ENCODE data around the gene ABCD1. TPM values are rescaled to one million over a fixed set of nuclear protein-coding genes. Genes with fewer than 3 reads are reported as not detected.

ABCD1 gene
- total and polyA plus RNA-seq, 2 experiments from 2014 or later: 10.5 to 14.2 TPM

- Histone ChIP-seq H4K20me1 (ENCODE audit: insufficient read depth, poor library complexity, severe bottlenecking) (no peaks in the 10 kb centered on the region), H3K36me3 (replicated peaks; ENCODE audit: insufficient read depth, low read depth) (no peaks in the 10 kb centered on the region), H3K9me2 (replicated peaks; ENCODE audit: insufficient read depth) (no peaks in the 10 kb centered on the region), H3K27ac (no peak overlapping the region), H3K4me3 (no peak overlapping the region), H3K27me3 (no peaks in the 10 kb centered on the region), H2AFZ (no peak overlapping the region), H3K4me2 (no peak overlapping the region), H3K79me2 (no peaks in the 10 kb centered on the region), H3K9me3 (ENCODE audit: low read depth) (no peaks in the 10 kb centered on the region), H3K4me1 (ENCODE audit: insufficient read depth) (no peaks in the 10 kb centered on the region)
- WGBS (ENCODE audit: low lambda C conversion rate, missing lambda C conversion rate): 89% methylated on average over 16 of the region's 17 CpGs
- no peak for TF ChIP-seq EZH2 (IDR thresholded peaks at IDR 0.05; ENCODE audit: borderline replicate concordance)
- no peak for TF ChIP-seq EZH2phosphoT487 (IDR thresholded peaks at IDR 0.05; ENCODE audit: low read depth, severe bottlenecking, unreplicated experiment)
- no peak for DNase-seq (ENCODE audit: low spot score)
Observed at GRCh38 chrX:153778181-153778580, 53.5 kb downstream of the ABCD1 start.

- Histone ChIP-seq H3K9me3 (ENCODE audit: low read depth) (no peaks in the 10 kb centered on the region), H2AFZ (no peak overlapping the region), H3K79me2 (no peaks in the 10 kb centered on the region), H3K9me2 (replicated peaks; ENCODE audit: insufficient read depth) (no peaks in the 10 kb centered on the region), H3K36me3 (replicated peaks; ENCODE audit: insufficient read depth, low read depth) (no peaks in the 10 kb centered on the region), H3K4me3 (no peak overlapping the region), H3K27ac (no peak overlapping the region), H3K27me3 (no peaks in the 10 kb centered on the region), H3K4me1 (ENCODE audit: insufficient read depth) (no peaks in the 10 kb centered on the region), H3K4me2 (no peak overlapping the region), H4K20me1 (ENCODE audit: insufficient read depth, poor library complexity, severe bottlenecking) (no peaks in the 10 kb centered on the region)
- WGBS (ENCODE audit: low lambda C conversion rate, missing lambda C conversion rate): 92% methylated on average over 12 of the region's 16 CpGs
- TF ChIP-seq EZH2phosphoT487 (IDR thresholded peaks at IDR 0.05; ENCODE audit: low read depth, severe bottlenecking, unreplicated experiment): no peak
- no peak for TF ChIP-seq EZH2 (IDR thresholded peaks at IDR 0.05; ENCODE audit: borderline replicate concordance)
- TF ChIP-seq CTCF (IDR thresholded peaks at IDR 0.05; ENCODE audit: poor library complexity): no peak
- DNase-seq (ENCODE audit: low spot score): no peak
Observed at GRCh38 chrX:153778684-153779101, 54.0 kb downstream of the ABCD1 start.

GRCh38 chrX:153779891-153780677 is 55.4 kb downstream of the ABCD1 start:
- no peaks in the 10 kb centered on the region for H4K20me1 ChIP-seq (ENCODE audit: insufficient read depth, poor library complexity, severe bottlenecking)
- H3K9me3 ChIP-seq (ENCODE audit: low read depth): no peaks in the 10 kb centered on the region
- 91% methylated on average over 18 of the region's 18 CpGs for WGBS (ENCODE audit: low lambda C conversion rate, missing lambda C conversion rate)
- no peak for DNase-seq (ENCODE audit: low spot score)
- no peaks in the 10 kb centered on the region for H3K4me1 ChIP-seq (ENCODE audit: insufficient read depth)
- H3K4me2 ChIP-seq: no peak overlapping the region
- H2AFZ ChIP-seq: no peak overlapping the region
- no peak overlapping the region for H3K4me3 ChIP-seq
- no peaks in the 10 kb centered on the region for H3K79me2 ChIP-seq
- H3K27ac ChIP-seq: no peak overlapping the region
- H3K27me3 ChIP-seq: no peaks in the 10 kb centered on the region
- H3K36me3 ChIP-seq (replicated peaks; ENCODE audit: insufficient read depth, low read depth): no peaks in the 10 kb centered on the region
- H3K9me2 ChIP-seq (replicated peaks; ENCODE audit: insufficient read depth): no peaks in the 10 kb centered on the region
- TF ChIP-seq EZH2phosphoT487 (IDR thresholded peaks at IDR 0.05; ENCODE audit: low read depth, severe bottlenecking, unreplicated experiment) (no peak), CTCF (IDR thresholded peaks at IDR 0.05; ENCODE audit: poor library complexity) (no peak), EZH2 (IDR thresholded peaks at IDR 0.05; ENCODE audit: borderline replicate concordance) (no peak)

GRCh38 chrX:153780678-153781427 is 56.2 kb downstream of the ABCD1 start, which contains the start of gene SRPK3:
Gene SRPK3 (plus strand): TSS chrX:153781041. CDS start chrX:153781087, 46 bp downstream.
- H3K27me3 ChIP-seq: no peaks in the 10 kb centered on the region
- no peak within 1 kb of the TSS for H3K4me2 ChIP-seq
- H4K20me1 ChIP-seq (ENCODE audit: insufficient read depth, poor library complexity, severe bottlenecking): no peaks in the 10 kb centered on the region
- 91% methylated on average over 24 of the region's 52 CpGs for WGBS (ENCODE audit: low lambda C conversion rate, missing lambda C conversion rate)
- no peaks in the 10 kb centered on the region for H3K9me2 ChIP-seq (replicated peaks; ENCODE audit: insufficient read depth)
- no peak within 1 kb of the TSS for H3K27ac ChIP-seq
- TF ChIP-seq EZH2 (IDR thresholded peaks at IDR 0.05; ENCODE audit: borderline replicate concordance) (no peak), EZH2phosphoT487 (IDR thresholded peaks at IDR 0.05; ENCODE audit: low read depth, severe bottlenecking, unreplicated experiment) (no peak), CTCF (IDR thresholded peaks at IDR 0.05; ENCODE audit: poor library complexity) (no peak)
- no peaks in the 10 kb centered on the region for H3K36me3 ChIP-seq (replicated peaks; ENCODE audit: insufficient read depth, low read depth)
- no peaks in the 10 kb centered on the region for H3K4me1 ChIP-seq (ENCODE audit: insufficient read depth)
- H2AFZ ChIP-seq: no peak within 1 kb of the TSS
- no peaks in the 10 kb centered on the region for H3K9me3 ChIP-seq (ENCODE audit: low read depth)
- no peak for DNase-seq (ENCODE audit: low spot score)
- H3K4me3 ChIP-seq: no peak within 1 kb of the TSS
- no peaks in the 10 kb centered on the region for H3K79me2 ChIP-seq

Measured in hepatocyte (in vitro differentiated cells).